Measurements from ENCODE around the gene PEMT.

Gene PEMT

DNA sequence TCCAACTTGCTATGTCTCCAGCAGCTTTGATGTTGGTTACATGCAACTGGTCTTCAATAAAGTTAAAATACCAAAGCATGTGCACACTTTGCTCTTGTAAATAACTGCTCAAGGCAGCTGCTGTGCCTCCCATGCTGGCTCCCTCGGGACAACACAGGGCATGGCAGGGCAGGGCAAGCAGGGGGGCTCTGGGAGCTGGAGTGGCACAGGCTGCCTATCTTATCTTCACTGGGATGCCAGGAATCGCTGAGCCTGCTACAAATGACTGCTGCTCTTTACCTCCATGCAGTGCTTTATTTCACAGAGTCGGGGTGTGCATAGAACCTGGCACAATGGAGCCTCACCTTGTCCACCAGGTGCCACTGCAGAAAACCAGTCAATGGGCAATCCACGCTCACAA lies 21.8 kb downstream of the PEMT start:
- DNase-seq = no peak

DNA sequence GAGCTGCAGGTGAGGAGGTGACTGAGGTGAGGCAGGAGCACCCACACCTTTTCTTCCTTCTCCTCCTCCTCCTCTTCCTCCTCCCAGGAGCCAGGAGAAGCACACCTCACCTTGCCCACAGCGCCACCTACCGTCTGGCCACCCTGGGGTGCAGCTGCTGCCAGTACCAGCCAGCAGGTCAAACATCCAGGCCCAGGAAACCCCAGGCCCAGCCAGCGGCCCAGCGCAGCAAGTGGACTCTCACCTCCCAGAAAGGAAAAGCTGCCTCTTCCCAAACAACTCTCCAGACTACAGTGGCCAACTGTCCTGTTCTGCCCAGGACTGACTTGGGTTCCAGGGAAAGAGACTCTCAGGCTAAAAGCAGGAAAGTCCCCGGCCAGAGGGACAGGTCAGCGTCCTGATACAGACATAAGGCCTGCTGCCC lies 22.7 kb downstream of the PEMT start:
- DNase-seq = peak; percentile 57

DNA sequence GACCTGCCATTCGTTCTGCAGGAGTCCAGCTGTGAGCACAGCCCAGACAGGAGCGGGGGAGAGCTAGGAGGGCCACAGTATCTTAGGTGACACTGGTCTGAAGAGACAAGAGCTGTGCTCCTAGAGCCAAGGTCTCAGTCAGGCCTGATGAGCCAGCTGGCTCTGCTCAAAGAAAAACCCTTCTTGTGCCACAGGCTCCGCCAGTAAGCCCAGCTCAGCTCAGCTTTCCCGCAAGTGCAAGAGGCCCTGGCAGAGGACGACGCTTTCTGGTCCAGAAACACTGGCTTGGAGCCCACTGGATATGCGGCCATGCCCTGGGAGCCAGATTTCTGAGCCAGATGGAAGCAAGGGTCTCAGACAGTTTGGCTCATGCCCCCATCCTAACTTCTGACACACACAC lies 23.9 kb downstream of the PEMT start:
- DNase-seq = no peak

DNA sequence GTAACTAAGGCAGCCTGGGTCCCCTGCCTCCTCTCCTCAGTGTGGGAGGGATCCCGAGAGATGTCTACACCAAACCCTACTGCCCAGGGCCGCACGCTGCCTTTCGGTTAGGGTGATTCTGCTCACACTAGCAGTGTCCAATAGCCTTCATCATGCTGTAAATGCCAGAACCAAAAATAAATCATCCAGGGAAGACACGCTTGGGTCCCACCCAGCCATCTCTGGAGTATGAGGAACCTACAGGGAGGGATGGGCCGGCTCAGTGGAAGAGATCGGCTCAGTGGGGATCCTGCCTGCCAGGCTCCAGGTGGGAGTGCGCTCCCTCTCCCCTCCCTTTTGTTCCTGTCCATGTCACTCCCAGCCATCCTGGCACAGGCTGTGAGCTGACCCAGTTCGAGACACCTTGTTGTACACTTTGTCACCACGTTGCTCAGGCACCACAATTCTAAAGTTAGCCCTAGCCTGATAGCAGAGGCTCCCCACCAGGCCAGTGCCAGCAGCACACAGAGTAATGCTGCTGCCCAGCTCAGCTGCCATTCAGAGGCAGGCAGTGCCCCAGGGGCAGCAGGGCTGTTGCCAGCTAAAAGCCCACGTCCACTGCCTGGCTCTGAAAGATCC lies 24.5 kb downstream of the PEMT start:
- DNase-seq = no peak

DNA sequence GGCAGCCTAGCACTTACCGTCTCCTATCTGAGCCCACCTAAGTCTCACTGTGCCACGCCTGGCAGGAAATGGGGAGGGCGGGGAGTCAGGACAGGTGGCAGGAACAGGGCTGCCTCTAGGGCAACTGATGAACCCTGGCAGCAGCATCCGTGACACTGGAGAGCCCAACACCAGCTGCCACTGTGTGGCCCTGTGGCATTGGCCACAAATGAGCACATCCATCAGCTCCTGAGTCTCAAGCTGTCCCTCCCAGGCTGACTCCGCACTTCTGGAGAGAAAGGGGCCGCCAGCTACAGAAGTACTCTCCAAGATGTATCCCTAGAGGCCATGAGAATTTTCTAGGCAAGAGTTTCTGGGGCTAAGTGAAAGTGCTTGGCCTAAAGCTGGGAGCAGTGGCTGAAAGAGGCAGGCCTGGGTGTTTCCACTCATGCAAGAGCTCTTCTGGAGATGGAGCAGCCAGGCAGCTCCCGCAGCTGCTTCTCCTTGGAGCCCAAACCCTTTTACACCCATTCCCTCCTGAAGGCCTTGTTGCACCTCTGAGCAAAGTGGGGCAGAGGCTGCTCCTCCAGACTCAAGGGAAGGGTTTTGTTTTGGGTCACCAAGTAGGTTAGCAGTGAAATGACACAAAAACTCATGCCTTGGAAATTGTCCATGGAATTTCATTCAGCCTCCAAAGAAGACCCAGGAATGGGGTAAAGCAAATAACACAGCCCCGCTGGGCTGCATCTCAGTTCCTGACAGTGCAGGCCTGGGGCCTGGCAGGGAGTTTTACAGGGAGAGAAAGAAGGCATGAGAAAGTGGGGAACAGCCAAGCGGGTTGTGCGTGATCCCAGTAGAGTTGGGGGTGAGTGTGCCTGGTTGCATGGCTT lies 25.8 kb downstream of the PEMT start:
- no peak for DNase-seq

DNA sequence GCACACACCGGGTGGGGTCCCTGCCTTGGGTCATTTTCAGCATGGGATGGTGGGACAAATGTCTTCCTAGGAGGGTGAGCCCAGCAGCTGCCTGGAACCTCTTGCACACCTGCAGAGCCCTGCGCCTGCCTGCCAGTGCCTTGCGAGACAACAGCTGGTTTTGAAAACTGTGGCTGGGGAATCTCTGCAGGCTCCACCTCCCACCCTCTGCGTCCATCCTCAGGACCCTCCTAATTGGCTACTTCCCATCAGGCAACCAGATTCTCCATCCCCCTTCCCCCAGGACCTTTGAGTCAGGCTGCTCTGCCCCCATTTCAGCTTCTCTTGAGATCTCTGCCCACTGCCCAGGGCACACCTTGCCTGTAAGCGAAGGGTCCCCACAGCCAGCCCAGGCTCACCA lies 26.6 kb downstream of the PEMT start:
- DNase-seq = no peak

DNA sequence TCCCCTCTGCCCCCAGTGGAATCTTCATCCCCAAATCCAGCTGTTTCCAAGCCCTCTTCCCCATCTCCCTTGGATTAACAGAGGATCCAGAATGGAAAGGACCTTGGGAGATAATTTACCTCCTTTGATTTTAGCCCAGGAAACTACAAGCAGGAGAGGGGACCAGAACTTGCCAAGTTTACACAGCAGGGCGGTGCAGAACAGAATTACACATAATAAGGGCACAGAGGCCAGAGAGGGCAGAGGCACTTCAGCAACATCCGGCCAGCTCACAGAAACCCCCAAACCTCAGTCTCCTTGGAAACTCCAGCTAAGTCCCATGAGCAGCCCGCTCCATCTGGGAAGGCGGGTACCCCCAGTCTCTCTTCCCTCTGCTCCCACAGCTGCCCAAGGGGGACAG lies 27.2 kb downstream of the PEMT start:
- no peak for DNase-seq

DNA sequence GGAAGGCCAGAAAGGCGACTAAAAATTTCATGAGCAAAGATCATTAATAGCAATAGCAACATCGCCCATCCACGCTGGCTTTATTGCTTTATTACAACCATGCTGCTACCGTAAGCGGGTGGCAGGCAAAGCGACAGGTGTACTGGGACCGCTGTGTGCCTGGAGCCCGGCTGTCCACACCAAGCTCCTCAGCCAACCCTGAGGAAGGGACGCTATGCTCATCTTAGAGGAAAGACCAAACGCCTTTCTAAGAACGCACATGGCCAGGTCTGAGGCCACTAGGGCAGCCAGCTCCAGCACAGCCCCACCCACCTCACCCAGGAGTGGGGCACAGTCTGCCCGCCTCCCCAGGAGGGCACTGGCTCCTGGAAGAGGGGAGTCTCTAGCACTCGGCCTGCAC lies 28.0 kb downstream of the PEMT start:
- no peak for DNase-seq

DNA sequence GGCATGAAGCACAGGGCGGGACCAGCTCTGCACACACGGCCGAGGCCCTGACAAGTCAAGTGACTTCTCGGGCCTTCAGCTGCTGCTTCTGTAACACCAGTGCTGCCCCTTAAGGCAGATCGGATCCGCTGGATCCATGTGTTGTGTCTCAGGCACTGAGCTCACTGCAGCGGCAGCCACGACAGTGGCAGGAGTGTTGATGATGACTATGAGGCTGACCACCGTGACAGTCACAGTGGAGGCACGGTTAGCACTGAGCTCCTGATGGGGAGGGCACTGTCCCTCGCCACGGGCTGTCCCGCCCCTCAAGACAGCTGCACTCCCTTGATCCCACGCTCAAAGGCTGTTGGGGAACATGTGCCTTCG lies 29.4 kb downstream of the PEMT start:
- DNase-seq = no peak

DNA sequence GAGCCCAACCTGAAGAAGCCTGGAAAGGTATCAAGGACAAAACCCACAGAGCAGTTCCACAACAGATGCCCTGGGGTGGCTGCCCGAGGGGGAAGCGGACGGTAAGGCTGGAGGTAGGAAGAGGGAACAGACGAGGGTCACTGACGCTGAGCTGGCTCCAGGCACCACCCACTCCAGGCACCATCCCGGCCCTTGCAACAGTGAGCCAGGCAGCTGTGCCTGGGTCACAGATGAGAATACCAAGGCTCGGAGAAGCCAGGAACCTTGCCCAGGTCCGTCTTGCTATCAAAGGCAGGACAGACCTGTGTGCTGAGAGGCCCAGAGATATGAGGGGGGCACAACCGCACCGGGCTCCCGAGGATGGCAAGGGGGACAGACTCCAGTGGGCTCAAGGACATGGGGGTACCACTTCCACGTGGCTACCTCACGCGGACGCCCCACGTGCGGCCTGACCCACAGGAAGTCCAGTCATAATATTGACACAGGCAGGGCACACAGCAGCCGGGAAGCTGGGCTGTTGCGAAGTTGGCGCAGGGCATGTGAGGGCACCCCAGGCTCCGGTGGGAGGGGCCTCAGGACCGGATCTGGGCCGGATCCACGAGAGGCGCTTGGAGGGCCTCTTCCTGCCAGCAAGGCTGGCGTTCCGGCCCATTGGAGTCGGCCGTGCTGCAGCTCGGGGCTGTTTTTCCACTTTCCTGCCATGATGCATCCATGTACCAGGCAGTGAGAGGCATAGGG lies 29.9 kb downstream of the PEMT start:
- DNase-seq = no peak

DNA sequence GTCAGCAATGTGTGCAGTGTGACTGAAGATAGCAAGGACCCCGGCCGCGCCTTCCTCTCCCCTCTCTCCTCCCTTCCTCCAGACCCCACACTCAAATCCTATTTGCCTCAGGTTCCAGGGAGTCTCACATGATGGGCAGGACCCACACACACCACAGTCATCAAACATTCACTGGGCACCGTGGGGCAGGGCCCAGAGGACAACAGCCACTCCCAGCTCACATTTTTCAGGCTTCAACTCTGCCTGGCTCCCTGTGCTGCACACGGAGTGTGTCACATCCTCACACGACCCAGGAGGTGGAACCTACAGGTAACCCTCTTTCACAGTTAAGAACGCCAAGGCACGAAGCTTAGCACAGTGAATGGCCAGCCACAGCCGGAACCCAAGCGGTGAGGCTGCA lies 30.5 kb downstream of the PEMT start:
- DNase-seq = no peak

DNA sequence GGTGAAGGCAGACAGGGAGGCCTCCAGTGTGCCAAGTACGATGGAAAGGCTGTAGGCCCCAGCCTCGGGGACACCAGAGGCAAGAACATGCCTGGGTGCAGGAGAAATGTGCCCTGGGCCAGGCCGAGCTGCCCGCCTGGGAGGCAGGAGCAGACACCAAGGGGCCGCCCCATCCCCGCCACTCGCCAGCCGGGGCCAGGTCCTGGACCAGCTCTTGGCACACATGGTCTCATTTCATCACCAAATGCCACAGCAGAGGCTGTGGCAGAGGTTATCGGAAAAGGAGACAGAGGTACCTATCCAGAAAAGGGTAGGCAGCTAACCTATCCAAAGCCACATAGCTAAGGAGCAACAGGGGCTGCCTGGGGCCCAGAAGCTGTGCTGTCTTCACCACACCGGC lies 31.3 kb downstream of the PEMT start:
- no peak for DNase-seq

DNA sequence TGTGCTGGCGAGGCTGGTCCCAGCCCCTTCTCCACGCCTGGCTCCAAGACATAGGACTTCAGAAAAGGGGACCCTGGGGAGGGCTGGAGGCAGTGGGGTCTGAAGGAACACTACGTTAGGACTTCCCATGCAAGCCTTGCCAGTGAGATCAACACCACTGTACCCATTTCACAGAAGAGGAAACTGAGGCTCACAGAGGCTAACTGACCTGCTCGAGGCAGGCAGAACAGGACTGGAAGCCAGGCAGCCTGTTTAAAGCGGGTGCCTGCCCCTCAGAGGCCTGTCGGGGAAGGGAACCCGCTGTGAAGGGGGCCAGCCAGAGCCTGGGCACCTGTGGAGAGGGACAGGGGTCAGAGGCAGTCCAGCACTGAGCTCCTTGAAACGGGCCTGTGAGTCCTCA lies 32.3 kb downstream of the PEMT start:
- DNase-seq = no peak

DNA sequence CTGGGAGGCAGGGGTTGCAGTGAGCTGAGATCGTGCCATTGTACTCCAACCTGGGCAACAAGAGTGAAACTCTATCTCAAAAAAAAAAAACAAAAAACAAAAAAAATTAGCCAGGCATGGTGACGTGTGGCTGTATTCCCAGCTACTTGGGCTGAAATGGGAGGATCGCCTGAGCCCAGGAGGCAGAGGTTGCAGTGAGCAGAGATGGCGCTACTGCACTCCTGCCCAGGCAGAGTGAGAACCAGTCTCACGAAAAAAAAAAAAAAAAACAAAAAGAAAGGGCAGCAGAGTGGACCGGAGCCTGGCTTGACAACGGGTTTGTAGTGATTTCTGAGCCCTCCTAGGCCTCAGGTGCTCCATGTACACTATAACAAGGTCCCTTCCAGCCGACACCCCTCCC lies 33.1 kb downstream of the PEMT start:
- no peak for DNase-seq

DNA sequence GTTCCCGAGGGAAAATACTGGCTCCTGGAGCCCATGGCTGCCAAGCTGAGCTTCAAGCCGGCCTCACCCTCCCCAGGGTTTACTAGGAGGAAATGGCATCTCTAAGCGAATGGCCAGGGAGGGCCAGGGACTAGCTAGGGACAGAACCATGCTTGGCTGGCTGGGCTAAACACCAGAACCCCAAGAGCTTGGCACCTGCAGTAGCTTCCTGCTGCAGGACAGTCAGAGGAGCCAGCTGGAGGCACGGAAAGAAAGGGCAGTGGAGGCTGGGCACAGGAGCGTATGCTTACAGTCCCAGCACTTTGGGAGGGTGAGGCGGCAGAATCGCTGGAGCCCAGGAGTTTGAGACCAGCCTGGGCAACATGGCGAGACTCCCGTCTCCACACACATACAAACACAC lies 33.7 kb downstream of the PEMT start:
- DNase-seq = no peak

DNA sequence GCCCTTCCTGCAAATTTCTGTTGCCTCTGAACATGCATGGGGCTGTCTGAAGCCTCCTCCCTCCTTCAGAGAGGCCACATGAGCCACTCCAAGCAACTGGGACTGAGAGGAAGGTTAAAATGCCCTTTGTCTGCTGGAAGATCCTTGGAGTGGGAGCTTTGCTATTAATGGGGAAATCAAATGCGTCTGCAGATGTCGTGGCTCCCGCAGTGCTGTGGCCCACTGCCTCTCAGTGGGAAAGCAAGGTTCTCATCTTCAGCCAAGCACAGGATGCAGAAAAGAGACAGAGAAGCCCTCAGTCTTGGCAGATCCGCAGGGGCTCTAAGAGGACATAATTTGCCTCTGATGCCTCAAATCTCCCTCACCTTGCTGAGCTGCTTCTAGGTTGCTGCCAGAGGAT lies 34.8 kb downstream of the PEMT start:
- no peak for DNase-seq

DNA sequence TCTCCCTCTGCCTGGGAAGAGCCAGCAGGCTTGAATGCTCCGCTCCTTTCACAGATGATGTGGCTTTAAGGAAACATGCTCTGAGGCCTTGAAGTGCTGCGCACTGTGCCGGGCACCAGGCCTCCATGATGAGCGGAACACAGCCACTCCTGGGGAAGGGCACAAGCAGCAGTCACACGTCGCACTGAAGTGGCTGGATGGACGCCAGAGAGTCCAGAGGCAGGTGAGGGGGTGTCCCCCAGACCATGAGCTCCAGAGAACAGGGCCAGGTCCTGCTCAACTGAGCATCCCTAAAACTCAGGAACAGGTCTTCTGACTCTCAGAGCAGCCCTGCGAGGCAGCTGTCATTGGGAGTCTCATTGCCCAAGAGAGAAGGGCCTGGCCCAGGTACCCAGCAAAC lies 35.6 kb downstream of the PEMT start:
- DNase-seq = no peak

DNA sequence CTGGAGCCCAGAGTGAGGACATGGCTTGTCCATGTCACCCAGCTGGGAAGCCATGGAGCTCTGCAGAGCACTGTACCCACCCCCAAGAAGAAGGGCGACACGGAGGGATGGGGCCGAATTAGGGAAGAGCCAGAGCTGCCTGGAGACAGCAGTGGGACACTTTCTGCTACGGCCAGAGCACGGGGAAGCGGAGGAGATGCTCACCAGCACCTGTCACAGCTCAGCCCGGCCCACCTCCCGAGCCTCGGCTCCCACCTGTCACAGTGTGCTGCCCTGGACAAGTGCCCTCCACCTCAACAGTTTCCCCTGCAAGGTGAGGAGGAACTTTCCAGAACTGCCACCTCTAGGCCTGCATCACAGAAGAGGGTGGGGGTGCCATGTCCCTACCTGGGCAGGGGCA lies 36.4 kb downstream of the PEMT start:
- no peak for DNase-seq

DNA sequence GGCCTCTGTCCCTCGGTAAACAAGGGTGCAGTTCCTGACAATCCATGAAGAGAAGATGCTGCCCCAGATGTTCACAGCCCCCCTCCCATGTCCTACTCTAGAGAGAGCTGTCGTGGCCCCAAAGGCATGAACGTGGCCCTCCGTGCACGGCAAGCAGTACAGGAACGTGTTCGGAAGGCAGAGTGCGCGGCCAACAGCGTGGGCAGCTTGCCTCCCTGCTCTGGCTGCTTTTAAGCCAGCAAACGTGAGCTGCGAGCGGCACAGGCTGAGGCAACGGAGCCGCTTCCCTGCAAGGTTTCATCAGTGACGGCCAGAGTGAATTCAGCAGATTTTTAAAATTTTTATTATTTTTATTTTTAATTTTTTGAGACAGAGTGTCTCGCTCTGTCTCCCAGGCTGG lies 37.2 kb downstream of the PEMT start:
- no peak for DNase-seq

DNA sequence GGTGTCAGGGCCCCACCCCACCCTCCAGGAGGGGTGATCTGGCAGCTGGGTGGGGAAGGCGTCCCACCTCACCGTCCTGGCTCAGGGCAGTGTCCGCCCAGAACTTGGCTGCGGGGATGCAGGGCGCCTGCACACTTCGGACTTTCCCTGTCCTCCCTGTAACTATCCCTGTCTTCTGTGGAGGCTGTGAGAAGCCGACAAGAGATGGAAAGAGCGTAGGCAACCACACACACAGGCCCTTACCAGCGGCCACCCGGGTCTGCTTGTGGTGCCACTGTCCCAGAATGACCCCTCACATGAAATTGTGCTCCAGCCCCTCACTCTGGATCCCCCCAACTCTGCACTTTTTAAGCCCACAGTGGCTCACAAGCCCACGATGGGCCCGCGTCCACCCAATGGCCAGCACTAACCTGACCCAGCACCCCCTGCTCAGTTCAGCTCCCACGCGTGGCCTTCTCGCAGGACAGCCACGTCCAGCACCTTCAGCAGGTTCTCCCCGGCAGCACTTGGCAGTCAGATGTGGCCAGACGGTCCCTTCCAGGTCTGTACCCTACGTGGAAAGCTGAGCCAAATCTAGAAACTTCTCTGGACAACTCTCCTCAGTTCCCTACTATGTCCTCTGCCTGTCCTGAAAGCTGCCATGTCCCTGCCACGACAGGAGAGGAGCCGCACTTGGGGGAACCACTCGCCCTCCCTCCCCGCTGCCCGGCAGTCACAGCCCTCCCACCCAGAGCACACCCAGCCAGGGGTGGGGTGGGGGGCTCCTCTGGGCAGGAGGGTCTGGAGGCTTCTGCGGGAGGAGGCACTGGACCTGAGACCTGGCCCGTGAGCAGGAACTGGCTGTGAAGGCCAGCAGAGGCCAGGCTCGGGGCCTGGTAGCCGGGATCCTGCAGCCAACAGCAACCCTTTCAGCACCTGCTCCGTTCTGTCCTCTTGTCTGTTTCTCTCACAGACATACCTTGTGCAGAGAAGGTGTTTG lies 38.0 kb downstream of the PEMT start:
- no peak for DNase-seq

DNA sequence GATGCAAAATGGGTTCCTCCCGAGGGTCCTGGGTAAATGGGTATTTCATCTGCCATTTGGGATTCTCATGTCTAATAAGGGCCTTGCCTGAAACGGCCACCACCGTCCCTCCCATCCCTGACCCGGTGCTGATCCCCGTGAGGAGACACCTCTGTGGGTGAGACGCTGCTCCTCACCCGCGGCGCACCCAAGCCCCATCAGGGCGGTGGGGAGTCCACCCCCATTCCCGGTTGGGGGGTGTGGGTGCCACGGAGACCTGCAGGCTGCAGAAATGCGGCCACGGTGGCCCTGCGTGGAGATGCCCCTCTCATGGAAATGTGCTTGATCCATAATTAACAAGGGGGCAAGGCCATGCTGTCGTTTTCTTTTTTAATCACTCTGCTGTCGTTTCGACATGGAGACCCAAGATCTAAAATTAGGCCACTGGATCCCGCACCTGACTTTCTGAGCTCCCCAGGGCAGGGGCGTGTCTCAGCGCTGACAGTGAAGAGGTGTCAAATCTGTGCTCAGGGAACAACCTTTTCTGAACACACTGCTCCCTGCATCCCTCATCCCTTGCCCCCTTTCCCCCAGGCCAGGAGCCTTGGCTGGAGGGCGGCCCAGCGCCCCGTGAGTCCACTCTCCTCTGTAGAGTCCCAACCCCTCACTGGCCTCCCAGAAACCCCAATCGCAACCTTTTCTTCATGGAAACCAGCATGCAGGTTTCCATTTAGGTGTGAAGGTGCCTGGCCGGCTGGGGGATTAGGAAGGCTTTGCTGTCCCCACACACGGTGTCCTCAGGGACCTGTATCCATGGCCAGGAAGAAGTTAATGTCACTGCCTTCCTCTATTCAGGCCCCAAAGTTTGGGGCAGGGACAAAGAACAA lies 38.9 kb downstream of the PEMT start:
- DNase-seq = no peak

DNA sequence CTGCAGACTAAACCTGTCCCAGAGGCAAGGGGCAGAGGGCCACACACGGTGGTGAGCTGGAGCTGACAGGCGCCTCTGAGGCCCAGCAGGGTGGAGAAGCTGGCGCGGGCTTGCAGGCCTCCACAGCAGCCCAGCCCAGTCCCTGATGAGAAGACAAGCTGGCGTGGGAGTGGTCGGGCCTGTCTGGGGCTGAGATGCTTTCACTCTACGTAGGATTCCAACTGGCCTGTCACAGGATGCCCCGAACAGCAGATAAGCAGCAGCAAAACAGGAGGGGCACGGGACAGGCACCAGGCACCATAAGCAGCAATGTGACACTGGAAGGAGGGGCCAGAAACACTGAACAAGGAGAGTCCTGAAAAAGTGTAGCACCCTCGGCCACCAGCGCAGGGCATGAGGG lies 40.1 kb downstream of the PEMT start:
- DNase-seq = no peak

Measured in stimulated activated CD4-positive, alpha-beta T cell treated with anti-CD3 and anti-CD28 coated beads, Interleukin-4, amount 100 ng/mL, for 24 hours (primary cell).